ENCODE data around the gene LRRK1. TPM values are rescaled to one million over a fixed set of nuclear protein-coding genes. Genes with fewer than 3 reads are reported as not detected.

The LRRK1 gene
- total and polyA plus RNA-seq, 2 of the 13 experiments (the other 11 are each of a cell fraction or from before 2014, with no cell fraction given) = 0.13 to 1.2 TPM

GRCh38 chr15:101036189-101036588 is 117.0 kb downstream of the LRRK1 start:
- no peak for DNase-seq (ENCODE audit: low spot score)
- TF ChIP-seq JDP2 (CRISPR knock-in tag; IDR thresholded peaks at IDR 0.05; ENCODE audit: borderline replicate concordance) (no peak), MAFG (CRISPR knock-in tag; IDR thresholded peaks at IDR 0.05) (no peak), ZNF30 (CRISPR knock-in tag; IDR thresholded peaks at IDR 0.05) (no peak), ZNF788 (CRISPR knock-in tag; IDR thresholded peaks at IDR 0.05; ENCODE audit: borderline replicate concordance) (no peak), ZNF644 (CRISPR knock-in tag; IDR thresholded peaks at IDR 0.05; ENCODE audit: low read depth) (no peak), KAT8 (CRISPR knock-in tag; IDR thresholded peaks at IDR 0.05) (no peak), POLR2A (IDR thresholded peaks at IDR 0.05; ENCODE audit: insufficient read depth in 1 of 2, low read depth in 2 of 2, low read length in 2 of 2) (no peak), MYC (CRISPR knock-in tag; IDR thresholded peaks at IDR 0.05; ENCODE audit: borderline replicate concordance) (no peak), ZNF18 (CRISPR knock-in tag; IDR thresholded peaks at IDR 0.05; ENCODE audit: insufficient replicate concordance) (no peak), ONECUT2 (CRISPR knock-in tag; IDR thresholded peaks at IDR 0.05) (no peak), ZSCAN29 (CRISPR knock-in tag; conservative IDR thresholded peaks at IDR 0.05) (no peak), ZNF704 (CRISPR knock-in tag; IDR thresholded peaks at IDR 0.05; ENCODE audit: borderline replicate concordance) (no peak)
- H3K27ac ChIP-seq (ENCODE audit: extremely low read length, insufficient read depth, low read length) = no peak overlapping the region
- no peak overlapping the region for H3K9ac ChIP-seq (ENCODE audit: insufficient read depth, low read depth, low read length)
- no peak for FAIRE-seq
- ChIA-PET POLR2A (no interaction called here), CTCF (ENCODE audit: low intra/inter-chr PET ratio, low total read pairs) (no interaction called here)
- H4K20me1 ChIP-seq (ENCODE audit: insufficient read depth, low read length) = no peaks in the 10 kb centered on the region
- no peaks in the 10 kb centered on the region for H3K4me1 ChIP-seq (ENCODE audit: insufficient read depth, low read length)
- no peaks in the 10 kb centered on the region for H3K36me3 ChIP-seq (replicated peaks in 1 of 2; ENCODE audit: control insufficient read depth in 1 of 2, insufficient read depth in 2 of 2, low read length in 2 of 2)
- in situ Hi-C loops (cut with HindIII; ENCODE audit: extremely low pct_ligation_motif_present, low pct_unique_long_range_greater_than_20kb) = no loop called here
- H3K4me2 ChIP-seq (ENCODE audit: low read depth, low read length) = no peak overlapping the region
- WGBS (ENCODE audit: low lambda C conversion rate) = 0% methylated on average over 1 of the region's 1 CpG
- H3K27me3 ChIP-seq (ENCODE audit: control insufficient read depth in 1 of 2, insufficient read depth in 2 of 2, low read length in 2 of 2) = no peaks in the 10 kb centered on the region
- no peak for ATAC-seq
- H3K4me3 ChIP-seq (replicated peaks in 1 of 3; ENCODE audit: insufficient read depth in 1 of 3, low read depth in 2 of 3, low read length in 3 of 3) = no peak overlapping the region
- no peak overlapping the region for H2AFZ ChIP-seq (ENCODE audit: low read length)
- H3K79me2 ChIP-seq (ENCODE audit: insufficient read depth, low read length) = no peaks in the 10 kb centered on the region
- intact Hi-C loops (cut with micrococcal nuclease; ENCODE audit: unreplicated experiment) = no loop called here
- H3K9me3 ChIP-seq (ENCODE audit: low read length) = peaks cover 6% of the 10 kb centered on the region; the same call in 1 of the 2 replicates
- BruUV-seq (replicated peaks) = no TSS peak
